AG09309 (cell line): ENCODE data around the gene ITGBL1.

ENCODE experiments used
- DNase-seq: peaks from one replicate; pipeline ENCODE4 v3.0.0-alpha.2; 2010; ENCODE audit warnings: low read depth
- H3K4me3 ChIP-seq: 2 replicates; pipeline ENCODE4 v1.5.1; 2011; ENCODE audit warnings: mild to moderate bottlenecking, low read depth, low read length, moderate library complexity; ENCODE audit not compliant: control insufficient read depth
- CTCF ChIP-seq: IDR thresholded peaks from 2 replicates; pipeline ENCODE4 v1.5.1; 2011; ENCODE audit warnings: mild to moderate bottlenecking, low read depth, low read length, inconsistent platforms; ENCODE audit not compliant: insufficient read depth, control insufficient read depth; ENCODE audit errors: missing control alignments

The ITGBL1 gene

GRCh38 chr13:101624210-101624922 lies 171.9 kb downstream of the ITGBL1 start:
- H3K4me3 ChIP-seq, result no peak overlapping the region
- no peak for DNase-seq
- TF ChIP-seq CTCF, result no peak

- DNase-seq, result no peak
- no peak for TF ChIP-seq CTCF
These were observed 172.5 kb downstream of the ITGBL1 start for GRCh38 chr13:101624981-101625380.

GRCh38 chr13:101626925-101627555 lies 174.6 kb downstream of the ITGBL1 start:
- DNase-seq, result no peak
- no peak for TF ChIP-seq CTCF
- peak overlapping the region; percentile 27 for H3K4me3 ChIP-seq

More at GRCh38 chr13:101624981-101625380, 172.5 kb downstream of the ITGBL1 start:
- H3K4me3 ChIP-seq, result no peak overlapping the region

- no peak for TF ChIP-seq CTCF
- H3K4me3 ChIP-seq, result peak overlapping the region; percentile 27
- DNase-seq, result no peak
These were observed 175.1 kb downstream of the ITGBL1 start for GRCh38 chr13:101627556-101627943.

- DNase-seq, result no peak
- no peak overlapping the region for H3K4me3 ChIP-seq
- no peak for TF ChIP-seq CTCF
These were observed 176.4 kb downstream of the ITGBL1 start for GRCh38 chr13:101628900-101629299.

- no peak for DNase-seq
- no peak overlapping the region for H3K4me3 ChIP-seq
- TF ChIP-seq CTCF, result no peak
These were observed 178.9 kb downstream of the ITGBL1 start for GRCh38 chr13:101631395-101631794.

- no peak overlapping the region for H3K4me3 ChIP-seq
- no peak for TF ChIP-seq CTCF
- no peak for DNase-seq
These were observed 181.7 kb downstream of the ITGBL1 start for GRCh38 chr13:101634142-101634541.
